Cardiac muscle cell (in vitro differentiated cells and primary cell): ENCODE data around the gene DDX11. TPM values are rescaled to one million over a fixed set of nuclear protein-coding genes. Genes with fewer than 3 reads are reported as not detected.
A peak's percentile ranks its signal among the peaks of the same experiment; 100 is the strongest.
"Not testable (repeated sequence)": the region's sequence is repeated elsewhere in the genome, so short reads cannot be mapped to it uniquely, and the experiment has no call there.

ENCODE experiments used
- DNase-seq, 2 donors: peaks; one replicate each; pipeline versions ENCODE4 v3.0.0 to v3.0.0-alpha.2; 2010 to 2017; ENCODE audit warnings: low read depth in 1 of 2, low spot score in 1 of 2
- H3K27ac ChIP-seq: fragments of 200-600 bp; sonication (generic); 2 replicates; pipeline ENCODE4 v1.5.1; 2016
- H3K27me3 ChIP-seq: fragments of 200-600 bp; sonication (generic); 2 replicates; pipeline ENCODE4 v1.6.0; 2016; ENCODE audit warnings: control low read depth
- H3K36me3 ChIP-seq: fragments of 200-600 bp; sonication (generic); 2 replicates; pipeline ENCODE4 v1.5.1; 2016; ENCODE audit warnings: control low read depth
- H3K4me1 ChIP-seq: fragments of 200-600 bp; sonication (generic); 2 replicates; pipeline ENCODE4 v1.8.1; 2017; ENCODE audit warnings: low read depth, mild to moderate bottlenecking, mixed run types
- H3K4me3 ChIP-seq: fragments of 200-600 bp; sonication (generic); 2 replicates; pipeline ENCODE4 v1.5.1; 2016; ENCODE audit warnings: mild to moderate bottlenecking
- H3K9me3 ChIP-seq: fragments of 200-600 bp; sonication (generic); 2 replicates; pipeline ENCODE4 v1.5.1; 2017; ENCODE audit warnings: low read depth, mild to moderate bottlenecking, control low read depth
- polyA plus RNA-seq: library from polyadenylated mRNA; unstranded; fragments of >200 nt; fragmentation: Nextera tagmentation; extraction: Ambion mirVana; gene quantifications from 2 replicates; pipeline ENCODE4 v1.2.1, GENCODE V29; 2016
- total RNA-seq: library from RNA; depleted of rRNA; stranded (reverse); fragments of >200 nt; gene quantifications from 2 replicates; pipeline ENCODE4 v1.2.3, GENCODE V29; 2016
- TF ChIP-seq, protein P1 (sequence below): IDR thresholded peaks from 2 replicates; pipeline ENCODE4 v1.5.1; 2012; ENCODE audit warnings: low read depth, mild to moderate bottlenecking, low read length

DDX11 gene
- total and polyA plus RNA-seq, 2 experiments from 2014 or later, result 41.8 to 46.0 TPM

DNA sequence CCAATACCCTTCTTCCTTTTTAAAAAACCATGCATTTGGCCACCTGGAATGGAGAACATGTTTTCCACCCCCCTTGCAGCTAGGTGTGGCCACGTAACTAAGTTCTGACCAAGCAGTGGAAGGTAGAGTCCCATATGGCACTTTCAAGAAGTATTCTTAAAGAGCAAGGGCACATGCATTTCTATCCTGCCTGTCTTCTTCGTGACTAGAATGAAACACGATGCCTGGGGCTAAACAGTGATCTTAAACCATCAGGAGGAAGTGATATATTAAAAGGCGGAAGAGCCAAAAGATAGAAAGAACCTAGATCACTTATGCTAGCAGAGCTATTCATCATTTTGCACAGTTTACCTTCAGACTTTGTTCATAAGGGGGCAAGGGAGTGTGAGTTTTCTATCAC, 16.0 kb upstream of the DDX11 start:
- no peak for DNase-seq
- no peaks in the 10 kb centered on the region for H3K27me3 ChIP-seq
- peaks cover 18% of the 10 kb centered on the region for H3K4me1 ChIP-seq
- no peak overlapping the region for H3K27ac ChIP-seq
- H3K9me3 ChIP-seq, result no peaks in the 10 kb centered on the region
- TF ChIP-seq, protein P1, sequence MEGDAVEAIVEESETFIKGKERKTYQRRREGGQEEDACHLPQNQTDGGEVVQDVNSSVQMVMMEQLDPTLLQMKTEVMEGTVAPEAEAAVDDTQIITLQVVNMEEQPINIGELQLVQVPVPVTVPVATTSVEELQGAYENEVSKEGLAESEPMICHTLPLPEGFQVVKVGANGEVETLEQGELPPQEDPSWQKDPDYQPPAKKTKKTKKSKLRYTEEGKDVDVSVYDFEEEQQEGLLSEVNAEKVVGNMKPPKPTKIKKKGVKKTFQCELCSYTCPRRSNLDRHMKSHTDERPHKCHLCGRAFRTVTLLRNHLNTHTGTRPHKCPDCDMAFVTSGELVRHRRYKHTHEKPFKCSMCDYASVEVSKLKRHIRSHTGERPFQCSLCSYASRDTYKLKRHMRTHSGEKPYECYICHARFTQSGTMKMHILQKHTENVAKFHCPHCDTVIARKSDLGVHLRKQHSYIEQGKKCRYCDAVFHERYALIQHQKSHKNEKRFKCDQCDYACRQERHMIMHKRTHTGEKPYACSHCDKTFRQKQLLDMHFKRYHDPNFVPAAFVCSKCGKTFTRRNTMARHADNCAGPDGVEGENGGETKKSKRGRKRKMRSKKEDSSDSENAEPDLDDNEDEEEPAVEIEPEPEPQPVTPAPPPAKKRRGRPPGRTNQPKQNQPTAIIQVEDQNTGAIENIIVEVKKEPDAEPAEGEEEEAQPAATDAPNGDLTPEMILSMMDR, result no peak
- H3K36me3 ChIP-seq, result no peaks in the 10 kb centered on the region
- no peak overlapping the region for H3K4me3 ChIP-seq

DNA sequence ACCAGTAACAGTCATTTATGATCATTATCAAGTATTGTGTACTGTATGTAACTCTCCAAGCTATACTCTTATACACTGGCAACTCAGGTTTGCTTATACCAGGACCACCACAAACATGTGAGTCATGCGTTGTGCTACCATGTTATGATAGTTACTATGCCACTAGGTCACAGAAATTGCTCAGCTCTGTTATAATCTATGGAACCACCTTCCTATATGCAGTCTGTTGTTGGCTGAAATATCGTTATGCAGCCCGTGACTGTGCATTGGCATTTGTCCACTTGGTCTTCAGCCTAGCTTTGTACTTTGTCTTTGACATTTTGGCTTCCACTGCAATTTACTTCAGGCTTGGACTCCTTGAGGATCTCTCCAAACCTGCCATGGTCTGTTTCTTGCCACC, 7.5 kb upstream of the DDX11 start:
- not testable (repeated sequence) for H3K9me3 ChIP-seq, H3K27me3 ChIP-seq, H3K4me1 ChIP-seq, H3K36me3 ChIP-seq, H3K27ac ChIP-seq, H3K4me3 ChIP-seq
- peak in 1 of 2 donors; percentile 31 for DNase-seq

DNA sequence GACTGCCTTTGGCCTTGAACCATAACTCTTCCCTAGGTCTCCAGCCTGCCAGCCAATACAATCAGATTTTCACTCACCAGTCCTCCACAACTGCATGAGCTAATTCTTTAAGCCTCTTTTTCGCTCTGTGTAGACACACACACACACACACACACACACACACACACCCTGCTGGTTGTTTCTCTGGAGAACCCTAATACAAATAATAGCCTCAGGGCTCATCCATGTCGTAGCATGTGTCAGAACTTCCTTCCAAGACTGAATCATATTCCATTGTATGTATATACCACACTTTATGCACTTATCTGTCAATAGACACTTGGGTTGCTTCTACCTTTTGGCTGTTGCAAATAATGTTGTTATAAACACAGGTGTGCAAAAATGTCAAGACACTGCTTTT, 6.0 kb upstream of the DDX11 start:
- not testable (repeated sequence) for H3K27ac ChIP-seq, DNase-seq, H3K36me3 ChIP-seq, H3K9me3 ChIP-seq, H3K27me3 ChIP-seq, H3K4me3 ChIP-seq, H3K4me1 ChIP-seq

DNA sequence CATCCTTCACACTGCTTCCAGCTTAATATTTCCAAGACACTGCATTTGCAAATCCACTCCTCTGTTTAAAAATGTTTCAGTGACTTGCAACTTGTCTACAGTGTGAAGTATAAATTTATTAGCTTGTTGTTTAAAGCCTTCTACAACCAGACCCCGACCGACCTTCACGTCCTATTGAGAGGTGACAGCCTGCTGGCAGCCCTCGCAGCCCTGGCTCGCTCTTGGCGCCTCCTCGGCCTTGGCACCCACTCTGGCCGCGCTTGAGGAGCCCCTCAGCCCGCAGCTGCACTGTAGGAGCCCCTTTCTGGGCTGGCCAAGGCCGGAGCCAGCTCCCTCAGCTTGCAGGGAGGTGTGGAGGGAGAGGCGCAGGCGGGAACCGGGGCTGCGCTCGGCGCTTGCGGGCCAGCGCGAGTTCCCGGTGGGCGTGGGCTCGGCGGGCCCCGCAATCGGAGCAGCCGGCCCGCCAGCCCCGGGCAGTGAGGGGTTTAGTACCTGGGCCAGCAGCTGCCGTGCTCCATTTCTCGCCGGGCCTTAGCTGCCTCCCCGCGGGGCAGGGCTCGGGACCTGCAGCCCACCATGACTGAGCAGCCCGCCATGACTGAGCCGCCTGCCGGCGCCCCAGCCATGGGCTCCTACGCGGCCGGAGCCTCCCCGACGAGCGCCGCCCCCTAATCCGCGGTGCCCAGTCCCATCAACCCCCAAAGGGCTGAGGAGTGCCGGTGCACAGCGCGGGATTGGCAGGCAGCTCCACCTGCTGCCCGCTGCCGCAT, 2.5 kb upstream of the DDX11 start:
- not testable (repeated sequence) for H3K9me3 ChIP-seq, DNase-seq, H3K4me3 ChIP-seq, H3K27ac ChIP-seq, H3K4me1 ChIP-seq, H3K36me3 ChIP-seq, H3K27me3 ChIP-seq

DNA sequence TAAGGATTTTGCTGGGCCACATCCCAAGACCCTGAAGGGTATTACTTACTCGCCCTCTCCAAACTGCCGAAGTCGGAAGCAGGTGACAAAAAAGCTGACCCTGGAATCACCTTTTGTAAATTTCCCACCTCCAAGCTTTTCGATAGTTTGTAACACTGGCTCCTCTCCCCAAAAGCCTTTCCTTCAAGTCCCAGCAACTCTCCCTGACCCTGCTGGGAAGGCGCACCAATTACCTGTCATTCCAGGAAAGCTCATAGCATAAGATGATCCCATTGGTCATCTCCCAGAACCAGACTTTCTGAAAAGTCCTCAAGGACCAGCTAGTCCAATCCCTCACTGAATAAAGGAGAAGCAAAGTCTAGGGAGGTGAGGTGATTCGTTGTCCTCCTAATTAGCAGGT, 698 bp upstream of the DDX11 start:
- not testable (repeated sequence) for H3K4me1 ChIP-seq, H3K27ac ChIP-seq, H3K9me3 ChIP-seq, H3K36me3 ChIP-seq, H3K27me3 ChIP-seq, DNase-seq
- H3K4me3 ChIP-seq, result peak overlapping the region; percentile 60

DNA sequence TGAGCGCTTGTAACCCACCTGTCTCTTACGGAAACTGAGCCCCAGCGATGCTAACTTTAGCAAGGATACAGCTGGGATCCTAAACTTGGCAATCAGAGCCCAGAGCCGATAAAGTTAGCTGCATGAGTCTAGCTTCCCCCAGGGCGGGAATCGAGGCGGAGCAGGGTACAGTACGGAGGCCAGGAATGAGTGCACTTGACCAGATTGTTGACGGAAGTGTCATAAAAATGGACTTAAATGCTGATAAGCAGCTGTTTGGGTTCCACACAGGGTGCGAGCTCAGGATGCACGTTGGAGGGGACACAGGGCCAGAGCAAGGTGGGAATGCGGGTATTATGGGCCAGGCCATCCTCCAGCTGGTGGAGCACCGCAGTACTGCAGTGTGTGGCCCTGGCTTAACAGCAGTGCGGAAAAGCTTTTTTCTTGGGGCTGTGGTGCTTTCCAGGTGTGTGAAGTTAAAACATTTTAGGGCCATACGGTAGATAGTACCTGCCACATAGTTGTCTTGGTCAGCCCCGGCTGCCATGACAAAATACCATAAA, 744 bp downstream of the DDX11 start:
- H3K9me3 ChIP-seq, H3K4me1 ChIP-seq, H3K27me3 ChIP-seq, H3K36me3 ChIP-seq: not testable (repeated sequence)
- peak overlapping the region; percentile 60 for H3K4me3 ChIP-seq
- peak overlapping the region; percentile 75 for H3K27ac ChIP-seq
- TF ChIP-seq, protein P1, result peak; percentile 25
- peak; percentile 3 to 18 for DNase-seq

DNA sequence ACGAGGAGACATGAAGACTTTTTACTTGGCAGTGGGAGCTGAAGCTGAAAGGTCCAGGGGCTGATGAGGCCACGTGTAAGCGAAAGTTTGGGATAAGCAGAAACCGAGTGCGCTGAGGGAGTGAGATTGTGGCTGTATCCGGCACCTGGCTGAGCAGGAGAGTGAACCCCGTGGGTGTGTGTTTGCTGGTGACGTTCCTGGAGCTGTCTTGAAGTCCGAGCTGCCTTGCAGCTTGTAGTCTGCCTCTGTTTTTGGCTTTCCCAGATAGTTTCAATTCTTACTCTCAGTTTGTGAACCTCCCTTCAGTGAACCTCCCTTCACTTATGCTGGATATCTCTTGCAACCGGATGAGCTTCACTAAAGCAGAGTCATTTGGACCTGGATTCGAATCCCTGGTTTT, 2.5 kb downstream of the DDX11 start:
- H3K4me1 ChIP-seq, H3K36me3 ChIP-seq, DNase-seq, H3K9me3 ChIP-seq, H3K27me3 ChIP-seq, H3K27ac ChIP-seq, H3K4me3 ChIP-seq: not testable (repeated sequence)

DNA sequence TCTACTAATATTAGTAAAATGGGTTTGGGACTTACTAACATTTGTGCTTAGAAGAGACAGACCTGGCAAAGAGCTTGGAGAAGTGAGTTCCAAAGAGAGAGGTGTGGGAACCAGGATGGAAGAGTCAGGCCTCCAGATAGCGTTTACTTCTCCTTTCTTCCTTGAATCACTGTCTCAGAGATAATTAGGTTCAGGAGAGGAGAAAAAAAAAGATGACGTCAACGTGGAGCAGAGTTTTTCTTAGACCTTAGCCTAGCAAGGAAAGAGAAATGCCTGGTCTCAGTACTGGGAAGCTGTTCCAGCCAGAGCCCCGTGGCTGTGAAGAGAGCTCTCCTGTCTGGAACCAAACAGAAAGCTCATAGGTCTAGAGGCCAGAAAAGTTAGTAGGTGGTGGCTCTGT, 3.4 kb downstream of the DDX11 start:
- not testable (repeated sequence) for DNase-seq, H3K4me3 ChIP-seq, H3K27me3 ChIP-seq, H3K36me3 ChIP-seq, H3K9me3 ChIP-seq, H3K27ac ChIP-seq, H3K4me1 ChIP-seq

DNA sequence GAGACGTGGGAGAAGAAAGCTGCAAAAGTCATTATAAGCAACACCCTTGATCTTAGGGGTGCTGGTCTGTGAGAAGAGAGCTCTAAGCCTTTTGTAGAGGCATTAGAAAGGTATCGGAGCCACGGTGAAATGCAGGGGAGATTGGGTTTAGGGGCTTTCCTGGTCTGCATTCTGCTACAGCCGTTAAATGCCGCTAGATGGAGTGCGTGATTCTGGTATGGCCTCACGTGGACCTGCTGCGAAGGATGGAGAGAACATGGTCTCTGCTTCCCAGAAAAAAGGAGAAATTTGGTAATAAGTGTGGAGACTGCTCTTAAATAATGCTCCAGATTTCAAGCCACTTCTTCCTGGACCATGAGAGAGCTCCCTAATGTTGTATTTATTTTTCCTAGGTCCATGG, 4.3 kb downstream of the DDX11 start:
- H3K9me3 ChIP-seq, H3K27ac ChIP-seq, H3K36me3 ChIP-seq, H3K4me3 ChIP-seq, DNase-seq, H3K4me1 ChIP-seq, H3K27me3 ChIP-seq: not testable (repeated sequence)

DNA sequence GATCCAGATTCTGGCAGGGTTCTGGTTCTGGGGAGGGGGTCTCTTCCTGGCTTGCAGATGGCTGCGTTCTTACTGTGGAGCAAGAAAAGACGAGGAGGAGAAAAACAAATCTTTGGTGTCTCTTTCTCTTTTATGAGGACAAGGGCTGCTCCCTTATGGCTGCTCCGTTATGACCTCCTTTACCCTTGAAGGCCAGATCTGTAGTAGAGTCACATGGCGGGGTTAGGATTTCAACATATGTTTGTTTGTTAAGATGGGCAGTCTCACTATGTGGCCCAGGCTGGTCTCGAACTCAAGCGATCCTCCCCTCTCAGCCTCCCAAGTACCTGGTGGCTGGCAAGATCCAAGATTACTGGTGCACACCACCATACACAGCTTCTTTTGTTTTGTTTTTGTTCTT, 5.8 kb downstream of the DDX11 start:
- not testable (repeated sequence) for DNase-seq, H3K9me3 ChIP-seq, H3K4me1 ChIP-seq, H3K27me3 ChIP-seq, H3K36me3 ChIP-seq, H3K27ac ChIP-seq, H3K4me3 ChIP-seq

DNA sequence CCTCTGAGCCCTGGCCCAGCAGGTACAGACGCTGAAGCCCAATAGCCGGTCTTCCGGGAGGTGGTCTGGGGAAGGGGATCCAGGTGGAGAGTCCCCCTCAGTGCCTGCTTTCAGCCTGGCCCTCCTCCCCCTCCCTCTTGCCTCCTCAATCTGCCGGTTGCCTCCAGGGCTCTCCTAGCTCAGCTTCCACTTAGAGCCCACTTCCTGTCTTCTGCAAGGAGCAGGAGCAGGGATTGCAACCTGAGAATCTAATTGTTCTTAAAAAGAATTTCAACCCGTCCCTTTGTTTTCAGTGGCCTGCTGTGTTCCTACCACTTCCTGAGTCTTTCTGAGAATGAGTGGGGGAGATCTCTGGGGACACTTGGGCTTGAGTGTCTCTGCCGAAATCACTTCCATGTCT, 6.6 kb downstream of the DDX11 start:
- not testable (repeated sequence) for H3K4me3 ChIP-seq, H3K27me3 ChIP-seq, H3K36me3 ChIP-seq, H3K4me1 ChIP-seq, H3K27ac ChIP-seq, H3K9me3 ChIP-seq
- DNase-seq, result peak; percentile 2 to 16

DNA sequence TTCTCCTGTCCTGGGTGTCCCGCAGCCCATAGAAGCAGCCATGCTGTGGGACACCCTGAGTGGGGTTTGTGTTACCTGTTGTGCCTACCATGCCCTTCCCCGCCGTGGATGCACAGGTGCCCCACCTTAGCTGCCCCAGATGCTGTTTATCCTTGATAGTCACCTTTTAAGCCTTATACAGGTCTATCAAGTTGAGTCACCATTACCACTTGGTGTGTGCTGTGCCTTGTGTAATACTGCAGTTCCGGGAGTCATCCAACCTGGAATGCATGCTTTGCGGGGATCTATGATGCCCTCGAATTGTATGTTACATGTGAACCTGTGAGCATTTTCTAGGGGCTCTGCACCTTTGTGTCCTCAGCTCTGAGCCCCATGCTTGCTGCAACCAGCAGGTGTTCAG, 7.6 kb downstream of the DDX11 start:
- H3K9me3 ChIP-seq, H3K27ac ChIP-seq, DNase-seq, H3K4me1 ChIP-seq, H3K36me3 ChIP-seq, H3K4me3 ChIP-seq, H3K27me3 ChIP-seq: not testable (repeated sequence)

DNA sequence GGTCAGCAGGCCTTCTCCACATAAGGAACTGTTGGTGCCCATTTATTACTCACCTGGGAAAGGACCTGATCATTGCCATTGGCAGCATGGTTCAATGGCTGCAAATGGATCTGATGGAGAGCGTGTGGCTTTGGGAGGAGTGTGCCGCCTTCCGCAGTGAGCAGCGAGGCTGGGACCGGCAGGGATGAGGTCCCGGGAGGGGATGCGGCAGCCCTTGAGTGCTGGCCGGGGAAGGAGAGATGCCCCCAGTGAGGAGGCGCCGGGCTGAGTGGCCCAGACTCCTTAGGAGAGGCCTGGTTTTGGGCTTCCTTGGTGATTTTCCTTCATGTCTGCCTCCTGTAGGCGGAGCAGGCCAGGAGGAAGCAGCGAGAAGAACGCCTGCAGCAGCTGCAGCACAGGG, 10.6 kb downstream of the DDX11 start:
- H3K36me3 ChIP-seq, H3K27ac ChIP-seq, DNase-seq, H3K27me3 ChIP-seq, H3K4me3 ChIP-seq, H3K4me1 ChIP-seq, H3K9me3 ChIP-seq: not testable (repeated sequence)
